Muscle of arm (tissue), 12 donors: ENCODE data around the gene CYP24A1. TPM values are rescaled to one million over a fixed set of nuclear protein-coding genes. Genes with fewer than 3 reads are reported as not detected.
"Not testable (repeated sequence)": the region's sequence is repeated elsewhere in the genome, so short reads cannot be mapped to it uniquely, and the experiment has no call there.

ENCODE experiments used
- DNase-seq: peaks from one replicate; pipeline ENCODE4 v3.0.0-alpha.2; 2013
- polyA plus RNA-seq, 12 donors: library from polyadenylated mRNA; unstranded; fragments of 120-200 nt; gene quantifications; one replicate each; pipeline ENCODE4 v1.2.1, GENCODE V29; 2013; ENCODE audit not compliant: insufficient read length in 12 of 12

Gene CYP24A1
- polyA plus RNA-seq, 12 donors, result 0.22 to 12.7 (median 0.84) TPM; not detected in 1

DNA sequence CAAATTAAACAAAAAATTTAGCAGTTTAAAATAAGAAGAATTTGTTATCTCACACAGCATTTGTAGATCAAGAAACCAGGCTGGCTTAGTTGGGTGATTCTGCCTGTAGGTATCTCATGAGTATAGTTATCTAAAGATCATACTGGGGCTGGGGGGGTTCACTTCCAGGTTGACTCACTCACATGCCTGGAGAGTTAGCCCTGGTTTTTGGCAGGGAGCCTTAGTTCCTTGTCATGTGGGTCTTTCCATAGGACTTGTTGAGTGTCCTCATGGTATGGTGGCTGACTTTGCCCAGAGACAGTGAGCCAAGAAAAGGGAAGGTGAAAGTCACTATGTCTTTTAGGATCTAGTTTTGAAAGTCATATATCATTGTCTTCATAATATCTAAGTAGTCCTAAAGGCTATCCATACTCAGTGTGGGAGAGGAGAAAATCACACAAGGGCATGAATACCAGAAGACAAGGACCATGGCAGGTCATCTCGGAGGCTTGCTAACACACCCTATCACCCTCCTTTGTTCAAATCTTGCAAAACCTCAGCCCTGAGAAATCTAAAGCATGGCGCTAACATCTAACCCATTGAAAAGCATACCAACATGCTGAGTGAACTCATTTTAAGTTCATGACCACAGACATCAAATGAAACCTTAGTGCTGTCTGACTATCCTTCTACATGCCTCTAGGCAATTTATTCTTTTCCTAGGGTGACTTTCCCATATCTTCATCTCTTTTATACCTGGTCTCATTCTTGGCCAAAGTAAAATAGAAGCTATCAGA, 39.2 kb downstream of the CYP24A1 start:
- no peak for DNase-seq

DNA sequence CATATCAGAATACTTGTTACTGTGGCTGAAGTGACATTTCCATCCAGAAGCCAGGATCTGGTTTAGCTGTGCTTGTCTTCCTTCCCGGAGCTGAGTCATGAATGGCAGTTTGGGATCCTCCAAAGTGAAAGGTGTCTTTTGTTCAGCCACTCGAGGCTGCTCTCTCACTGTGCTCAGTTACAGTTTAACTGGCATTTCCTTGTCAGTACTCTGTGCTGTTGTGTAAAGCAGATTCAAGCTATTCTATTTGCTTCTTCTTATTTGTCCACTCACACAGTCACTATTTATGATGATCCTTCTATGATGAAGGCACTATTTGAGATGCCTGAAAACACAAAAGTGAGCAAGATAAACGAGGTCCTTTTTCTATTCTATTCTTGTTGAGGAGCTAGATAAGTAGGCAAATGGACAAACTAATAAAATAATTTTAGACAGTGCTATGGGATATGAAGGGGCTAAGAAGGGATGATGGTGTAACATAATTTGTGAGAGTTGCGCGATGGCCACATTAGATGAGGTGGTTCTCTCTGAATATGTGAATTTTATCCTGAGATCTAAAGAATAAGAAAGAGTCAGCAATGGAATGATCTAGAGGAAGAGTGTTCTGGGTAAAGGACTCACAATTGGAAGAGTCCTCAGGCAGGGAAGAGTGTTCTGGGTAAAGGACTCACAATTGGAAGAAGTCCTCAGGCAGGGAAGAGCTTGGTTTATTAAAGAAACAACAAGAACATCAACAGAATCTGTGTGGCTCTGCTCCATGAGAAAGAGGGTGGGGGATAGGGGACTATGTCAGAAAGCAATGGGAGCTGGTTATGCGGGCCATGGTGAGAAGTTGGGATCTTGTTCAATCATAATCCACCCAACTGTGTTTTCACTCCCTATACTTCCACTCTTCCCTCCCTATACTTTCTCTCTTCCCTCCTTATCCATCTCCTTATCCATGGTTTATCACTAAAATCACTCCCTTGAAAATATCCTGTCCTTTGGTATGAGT, 40.1 kb downstream of the CYP24A1 start:
- DNase-seq, result no peak

DNA sequence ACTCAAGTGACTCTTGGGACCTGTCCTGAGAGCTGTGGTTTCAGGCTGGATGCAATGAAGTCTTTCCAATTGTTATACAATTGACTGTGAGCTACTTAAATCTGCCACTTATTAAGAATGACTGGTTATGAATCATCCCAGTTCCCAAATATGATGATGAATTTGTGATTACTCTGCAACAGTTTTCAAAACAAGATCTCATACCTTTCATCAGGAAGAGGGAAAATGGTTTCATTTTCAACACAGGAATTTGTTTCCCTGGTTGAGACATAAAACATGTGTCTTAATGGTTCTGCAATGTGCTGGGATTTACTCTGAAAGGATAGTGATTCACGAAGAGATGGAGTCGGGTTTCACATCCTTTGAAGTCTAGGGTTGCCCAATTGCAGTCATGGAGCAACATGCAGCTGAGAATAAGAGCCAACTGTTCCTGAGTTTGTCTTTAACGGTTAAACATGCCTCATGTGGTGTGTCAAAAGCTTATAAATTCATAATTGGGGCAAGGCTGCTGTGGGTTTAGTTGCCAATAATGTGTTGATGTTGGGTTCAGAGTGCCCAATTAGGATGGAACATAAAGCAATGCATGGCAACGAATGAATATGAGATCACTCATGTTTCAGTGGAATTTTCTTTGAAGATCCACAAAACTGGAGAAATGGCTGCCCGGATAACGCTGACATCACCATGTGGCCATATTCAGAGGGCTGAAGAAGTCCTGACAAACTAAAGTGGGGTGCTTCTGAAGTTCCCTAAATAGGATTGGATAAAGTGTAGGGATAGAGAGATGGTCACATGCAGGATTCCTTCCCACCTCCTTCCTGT, 41.0 kb downstream of the CYP24A1 start:
- DNase-seq, result no peak

- no peak for DNase-seq
These were observed 41.8 kb downstream of the CYP24A1 start for GRCh38 chr20:54131675-54132611.

DNA sequence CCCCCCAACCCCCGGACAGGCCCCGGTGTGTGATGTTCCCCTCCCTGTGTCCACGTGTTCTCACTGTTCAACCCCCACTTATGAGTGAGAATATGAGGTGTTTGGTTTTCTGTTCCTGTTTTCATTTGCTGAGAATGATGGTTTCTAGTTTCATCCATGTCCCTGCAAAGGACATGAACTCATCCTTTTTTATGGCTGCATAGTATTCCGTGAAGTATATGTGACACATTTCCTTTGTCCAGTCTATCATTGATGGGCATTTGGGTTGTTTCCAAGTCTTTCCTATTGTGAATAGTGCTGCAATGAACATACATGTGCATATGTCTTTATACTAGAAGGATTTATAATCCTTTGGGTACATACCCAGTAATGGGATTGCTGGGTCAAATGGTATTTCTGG, 42.7 kb downstream of the CYP24A1 start:
- not testable (repeated sequence) for DNase-seq

- DNase-seq, result no peak
These were observed 44.4 kb downstream of the CYP24A1 start for GRCh38 chr20:54129350-54129749.

DNA sequence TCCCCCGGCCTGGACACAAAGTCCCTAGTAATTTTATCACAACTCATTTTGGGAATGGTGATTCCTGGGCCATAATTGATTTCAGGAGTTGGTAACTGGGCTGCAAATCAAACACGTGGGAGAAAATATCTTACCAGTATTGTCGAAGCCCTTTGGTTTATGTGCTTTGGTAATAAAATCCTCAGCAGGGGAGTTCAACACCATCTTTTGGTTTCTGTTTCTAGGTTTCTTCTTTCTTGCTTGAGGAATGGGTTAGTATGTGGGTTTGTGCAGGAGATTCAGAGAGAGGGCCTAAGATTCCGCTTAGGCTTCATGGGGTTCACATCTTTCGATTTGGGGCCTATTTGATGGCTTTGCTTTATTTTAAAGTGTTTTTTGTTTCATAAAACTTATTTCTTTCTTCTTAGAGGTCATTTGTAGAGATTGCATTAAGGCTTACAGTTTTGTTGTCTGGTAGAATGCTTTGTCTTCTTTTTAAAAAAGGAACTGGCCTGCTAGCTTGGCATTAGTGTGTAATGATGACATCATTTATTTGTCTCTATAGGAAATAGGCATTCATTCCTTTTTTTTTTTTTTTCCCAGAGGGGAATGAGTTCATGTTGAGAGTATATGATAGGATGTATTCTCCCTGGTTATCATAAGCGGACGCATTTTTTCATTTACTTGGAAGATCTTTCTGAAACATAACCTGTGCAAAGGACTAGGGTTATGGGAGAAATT, 45.8 kb downstream of the CYP24A1 start:
- DNase-seq, result no peak

DNA sequence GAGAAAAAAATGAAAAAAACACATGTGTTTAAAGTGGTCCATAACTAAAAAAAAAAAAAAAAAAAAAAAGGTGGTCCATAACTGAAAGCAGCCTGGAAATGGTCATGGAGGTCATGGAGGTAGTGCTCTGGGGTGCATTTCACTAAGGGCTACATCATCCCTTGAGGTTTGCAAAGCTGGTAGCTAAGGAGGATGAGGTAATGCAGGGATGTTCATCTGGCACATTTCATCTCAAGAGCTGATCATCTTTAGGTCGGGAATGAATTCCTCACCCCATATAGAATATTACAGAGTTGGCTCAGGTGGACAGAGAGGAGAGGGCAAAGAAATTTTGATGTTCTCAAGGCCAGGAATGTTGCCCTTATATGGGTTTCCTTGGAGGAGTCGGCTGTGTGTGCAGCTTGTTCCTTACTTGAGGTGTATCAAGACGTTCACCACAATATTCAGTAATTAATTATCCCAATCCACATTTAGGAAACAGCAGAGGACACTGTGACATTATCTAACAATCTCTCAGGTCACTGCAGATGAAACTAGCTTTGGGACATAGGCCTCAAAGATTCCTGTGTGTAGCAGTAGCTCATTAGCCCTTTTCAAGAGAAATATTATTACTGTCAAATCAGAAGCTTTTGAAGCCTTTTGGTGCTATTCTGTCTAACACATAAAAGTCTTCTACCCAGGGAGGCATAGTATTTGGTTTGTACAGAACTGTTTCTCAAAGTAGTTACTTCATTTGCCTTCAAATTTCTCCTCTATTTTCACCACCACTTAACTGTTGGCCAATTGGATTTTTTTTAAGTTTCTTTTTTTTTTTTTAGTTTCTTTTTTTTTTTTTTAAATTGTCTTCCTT, 46.8 kb downstream of the CYP24A1 start:
- no peak for DNase-seq

DNA sequence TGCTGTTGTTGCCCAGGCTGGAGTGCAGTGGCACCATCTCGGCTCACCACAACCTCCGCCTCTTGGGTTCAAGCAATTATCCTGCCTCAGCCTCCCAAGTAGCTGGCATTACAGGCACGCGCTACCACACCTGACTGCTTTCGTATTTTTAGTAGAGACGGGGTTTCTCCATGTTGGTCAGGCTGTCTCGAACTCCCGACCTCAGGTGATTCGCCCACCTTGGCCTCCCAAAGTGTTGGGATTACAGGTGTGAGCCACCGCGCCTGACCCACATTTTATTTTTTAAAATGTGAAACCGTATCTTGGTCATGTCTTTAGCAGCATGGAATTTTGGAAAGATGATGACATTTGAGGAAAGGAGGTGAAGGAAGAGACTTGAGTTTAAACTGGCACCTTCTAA, 47.5 kb downstream of the CYP24A1 start:
- DNase-seq, result not testable (repeated sequence)

GRCh38 chr20:54123587-54124180, 50.1 kb downstream of the CYP24A1 start:
- no peak for DNase-seq

DNA sequence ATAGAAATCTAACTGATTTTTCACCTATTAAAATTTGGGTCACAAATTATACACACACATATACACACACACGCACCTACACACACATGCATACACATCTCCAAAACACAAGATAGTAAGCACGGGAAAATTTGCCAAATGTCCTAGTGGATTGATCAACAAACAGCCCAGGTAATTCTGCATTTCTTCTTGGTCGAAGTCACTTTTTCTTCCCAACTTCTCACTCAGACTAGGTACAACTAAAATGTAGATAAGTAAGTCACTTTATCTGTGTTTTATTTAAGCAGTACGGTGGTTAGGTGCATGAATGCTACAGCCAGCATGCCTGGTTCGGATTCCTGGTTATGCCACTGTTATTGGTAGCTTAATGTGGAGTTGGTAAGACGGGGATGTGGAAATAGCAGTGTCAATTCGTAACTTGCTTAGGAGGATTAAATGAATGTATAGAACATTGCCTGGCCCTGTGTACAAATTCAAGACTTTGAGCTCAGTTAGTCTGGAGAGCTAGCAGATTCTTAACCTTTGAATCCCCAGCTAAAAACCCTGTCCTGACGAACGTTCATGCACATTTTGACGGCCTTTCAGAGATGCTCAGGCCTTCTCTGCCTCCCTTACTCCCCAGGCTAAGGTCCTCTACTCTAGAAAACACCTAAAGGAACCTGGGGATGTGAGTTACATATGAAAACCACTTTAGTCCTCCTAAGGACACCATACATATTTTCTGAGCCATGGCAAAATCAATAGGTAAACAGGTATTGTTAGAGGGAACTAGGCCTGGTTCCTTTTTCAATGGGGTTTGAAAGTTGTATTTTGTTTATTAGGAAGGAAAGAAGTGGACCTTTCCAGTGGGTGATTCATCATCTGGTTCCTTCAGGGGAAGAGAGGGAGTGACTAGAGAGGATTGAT, 50.9 kb downstream of the CYP24A1 start:
- DNase-seq, result no peak

DNA sequence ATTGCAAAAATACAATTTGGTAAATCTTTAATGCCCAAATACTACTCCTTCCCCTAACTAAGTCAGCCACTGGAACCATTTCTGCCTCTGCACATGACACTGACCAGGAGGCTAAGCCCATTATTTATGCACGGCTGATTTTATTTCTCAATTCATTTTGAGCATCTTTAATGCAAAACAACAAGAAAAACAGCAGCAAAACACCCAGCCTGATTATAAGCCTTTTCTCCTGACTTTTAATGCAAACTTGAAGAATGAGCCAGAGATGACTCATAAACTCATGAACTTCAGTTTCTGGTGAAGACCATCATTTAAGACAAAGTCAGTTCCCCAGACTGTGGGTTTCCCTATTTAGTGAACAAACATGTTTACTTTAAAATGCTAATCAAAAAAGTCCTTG, 51.6 kb downstream of the CYP24A1 start:
- no peak for DNase-seq

DNA sequence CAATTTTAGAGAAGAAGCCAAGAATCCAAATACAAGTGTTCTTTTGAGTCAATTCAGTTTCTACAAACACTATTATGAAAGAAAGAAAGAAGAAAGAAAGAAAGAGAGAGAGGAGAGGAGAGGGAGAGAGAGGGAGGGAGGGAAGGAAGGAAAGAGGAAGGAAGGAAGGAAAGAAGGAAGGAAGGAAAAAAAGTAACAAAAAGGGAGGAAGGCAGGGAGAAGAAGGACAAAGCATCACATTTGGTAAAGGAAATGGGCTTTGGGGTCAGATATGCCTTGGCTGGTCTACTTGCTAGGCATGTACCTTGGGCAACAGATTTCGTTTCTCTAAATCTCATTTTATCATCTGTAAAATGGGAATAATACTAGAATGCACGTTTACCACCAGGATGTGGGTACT, 54.0 kb downstream of the CYP24A1 start:
- no peak for DNase-seq

- DNase-seq, result no peak
These were observed 55.4 kb downstream of the CYP24A1 start for GRCh38 chr20:54118220-54119001.

- no peak for DNase-seq
These were observed 57.1 kb downstream of the CYP24A1 start for GRCh38 chr20:54116550-54117235.
